ENCODE results near the gene MME.

GRCh38 chr3:155084567-155084966, 4.4 kb downstream of the MME start:
- TF ChIP-seq CTCF (IDR thresholded peaks at IDR 0.05) (no peak), POLR2A (IDR thresholded peaks at IDR 0.05) (no peak)

All from vagina (tissue), 2 donors.